ENCODE results near the gene CLINT1. TPM values are rescaled to one million over a fixed set of nuclear protein-coding genes. Genes with fewer than 3 reads are reported as not detected.

Gene CLINT1
- total and polyA plus RNA-seq, 2 of the 4 experiments (the other 2 are of a cell fraction) = 144 to 146 TPM

DNA sequence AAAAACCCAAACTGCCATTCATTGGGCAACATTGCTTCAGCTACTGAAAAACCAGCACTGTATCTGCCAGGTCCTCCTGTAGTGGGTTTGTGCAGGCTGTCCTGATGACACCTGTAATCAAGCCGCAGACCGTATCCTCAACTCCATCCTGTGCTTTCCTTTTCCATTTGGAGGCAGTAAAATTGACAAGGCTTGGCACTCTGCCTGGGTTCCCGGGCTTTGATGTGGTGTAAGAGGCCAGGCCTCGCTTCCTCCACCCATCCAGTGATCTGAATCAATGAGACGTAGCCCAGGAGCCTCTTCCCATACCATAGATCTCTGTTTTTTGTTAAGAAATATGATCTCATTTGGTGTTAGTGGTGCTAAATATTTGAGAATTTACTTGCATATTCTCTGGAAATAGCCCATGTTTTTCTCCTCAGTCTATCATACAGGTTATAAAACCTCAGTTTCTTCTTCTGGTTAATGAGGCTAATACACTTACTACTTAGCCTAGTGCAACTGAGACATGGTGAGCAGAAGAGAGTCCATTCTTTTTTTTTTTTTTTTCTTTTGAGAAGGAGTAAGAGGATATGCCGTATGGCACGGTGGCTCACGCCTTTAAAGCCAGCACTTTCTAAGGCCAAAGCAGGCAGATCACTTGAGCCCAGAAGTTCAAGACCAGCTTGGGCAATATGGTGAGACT, 80.7 kb downstream of the CLINT1 start:
- dilution Hi-C loops (cut with HindIII; ENCODE audit: low sequenced_read_pairs, unreplicated experiment) = no loop called here

More for the DNA sequence above, 80.7 kb downstream of the CLINT1 start:
- H3K9me1 ChIP-seq (ENCODE audit: insufficient read depth, low read length) = no peaks in the 10 kb centered on the region
- no peak overlapping the region for H2AK5ac ChIP-seq (ENCODE audit: low read depth, low read length)
- H3K18ac ChIP-seq (ENCODE audit: low read depth, low read length) = no peak overlapping the region
- no peak overlapping the region for H4K8ac ChIP-seq (ENCODE audit: low read depth in 2 of 2, low read length in 2 of 2)
- H3K79me1 ChIP-seq (ENCODE audit: low read depth in 1 of 2, low read length in 2 of 2) = no peaks in the 10 kb centered on the region
- POLR2A ChIA-PET (ENCODE audit: unreplicated experiment) = no interaction called here
- H3K36me3 ChIP-seq (ENCODE audit: control insufficient read depth, insufficient read depth, low read length) = peaks cover 1% of the 10 kb centered on the region; the same call in 1 of the 2 replicates
- H3K14ac ChIP-seq (replicated peaks; ENCODE audit: low read depth, low read length) = no peak overlapping the region
- H2BK120ac ChIP-seq (ENCODE audit: low read depth, low read length) = no peak overlapping the region
- no peaks in the 10 kb centered on the region for H3K9me3 ChIP-seq (ENCODE audit: control insufficient read depth, insufficient read depth, low read length)
- H2BK5ac ChIP-seq (ENCODE audit: low read depth, low read length, poor library complexity, severe bottlenecking) = no peak overlapping the region
- H2BK20ac ChIP-seq (ENCODE audit: low read depth, low read length) = no peak overlapping the region
- CTCF ChIA-PET = no interaction called here
- BruUV-seq (replicated peaks) = no TSS peak
- H2AFZ ChIP-seq (replicated peaks; ENCODE audit: low read length, poor library complexity) = peak overlapping the region; percentile 16
- TF ChIP-seq CEBPB (IDR thresholded peaks at IDR 0.05; ENCODE audit: low read depth, low read length) = no peak
- TF ChIP-seq MAZ (IDR thresholded peaks at IDR 0.05; ENCODE audit: borderline replicate concordance, low read depth, low read length) = no peak
- TF ChIP-seq POLR2A (IDR thresholded peaks at IDR 0.05; ENCODE audit: low read depth, low read length) = no peak
- TF ChIP-seq, protein P1, sequence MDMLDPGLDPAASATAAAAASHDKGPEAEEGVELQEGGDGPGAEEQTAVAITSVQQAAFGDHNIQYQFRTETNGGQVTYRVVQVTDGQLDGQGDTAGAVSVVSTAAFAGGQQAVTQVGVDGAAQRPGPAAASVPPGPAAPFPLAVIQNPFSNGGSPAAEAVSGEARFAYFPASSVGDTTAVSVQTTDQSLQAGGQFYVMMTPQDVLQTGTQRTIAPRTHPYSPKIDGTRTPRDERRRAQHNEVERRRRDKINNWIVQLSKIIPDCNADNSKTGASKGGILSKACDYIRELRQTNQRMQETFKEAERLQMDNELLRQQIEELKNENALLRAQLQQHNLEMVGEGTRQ (IDR thresholded peaks at IDR 0.05; ENCODE audit: low read depth, low read length) = no peak
- no peak for TF ChIP-seq CHD1 (IDR thresholded peaks at IDR 0.05; ENCODE audit: low read depth, low read length)
- TF ChIP-seq MAFK (IDR thresholded peaks at IDR 0.05; ENCODE audit: low read depth, low read length) = no peak
- no peak for TF ChIP-seq NFE2L2 (IDR thresholded peaks at IDR 0.05; ENCODE audit: low read depth, low read length)
- TF ChIP-seq, protein P2, sequence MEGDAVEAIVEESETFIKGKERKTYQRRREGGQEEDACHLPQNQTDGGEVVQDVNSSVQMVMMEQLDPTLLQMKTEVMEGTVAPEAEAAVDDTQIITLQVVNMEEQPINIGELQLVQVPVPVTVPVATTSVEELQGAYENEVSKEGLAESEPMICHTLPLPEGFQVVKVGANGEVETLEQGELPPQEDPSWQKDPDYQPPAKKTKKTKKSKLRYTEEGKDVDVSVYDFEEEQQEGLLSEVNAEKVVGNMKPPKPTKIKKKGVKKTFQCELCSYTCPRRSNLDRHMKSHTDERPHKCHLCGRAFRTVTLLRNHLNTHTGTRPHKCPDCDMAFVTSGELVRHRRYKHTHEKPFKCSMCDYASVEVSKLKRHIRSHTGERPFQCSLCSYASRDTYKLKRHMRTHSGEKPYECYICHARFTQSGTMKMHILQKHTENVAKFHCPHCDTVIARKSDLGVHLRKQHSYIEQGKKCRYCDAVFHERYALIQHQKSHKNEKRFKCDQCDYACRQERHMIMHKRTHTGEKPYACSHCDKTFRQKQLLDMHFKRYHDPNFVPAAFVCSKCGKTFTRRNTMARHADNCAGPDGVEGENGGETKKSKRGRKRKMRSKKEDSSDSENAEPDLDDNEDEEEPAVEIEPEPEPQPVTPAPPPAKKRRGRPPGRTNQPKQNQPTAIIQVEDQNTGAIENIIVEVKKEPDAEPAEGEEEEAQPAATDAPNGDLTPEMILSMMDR (conservative IDR thresholded peaks at IDR 0.05; ENCODE audit: low read depth, low read length) = no peak
- TF ChIP-seq RFX5 (IDR thresholded peaks at IDR 0.05; ENCODE audit: low read depth, low read length) = no peak
- TF ChIP-seq RAD21 (IDR thresholded peaks at IDR 0.05; ENCODE audit: low read length) = no peak
- TF ChIP-seq, protein P3, sequence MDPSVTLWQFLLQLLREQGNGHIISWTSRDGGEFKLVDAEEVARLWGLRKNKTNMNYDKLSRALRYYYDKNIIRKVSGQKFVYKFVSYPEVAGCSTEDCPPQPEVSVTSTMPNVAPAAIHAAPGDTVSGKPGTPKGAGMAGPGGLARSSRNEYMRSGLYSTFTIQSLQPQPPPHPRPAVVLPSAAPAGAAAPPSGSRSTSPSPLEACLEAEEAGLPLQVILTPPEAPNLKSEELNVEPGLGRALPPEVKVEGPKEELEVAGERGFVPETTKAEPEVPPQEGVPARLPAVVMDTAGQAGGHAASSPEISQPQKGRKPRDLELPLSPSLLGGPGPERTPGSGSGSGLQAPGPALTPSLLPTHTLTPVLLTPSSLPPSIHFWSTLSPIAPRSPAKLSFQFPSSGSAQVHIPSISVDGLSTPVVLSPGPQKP (IDR thresholded peaks at IDR 0.05; ENCODE audit: borderline replicate concordance, low read depth, low read length) = no peak
- TF ChIP-seq RCOR1 (IDR thresholded peaks at IDR 0.05; ENCODE audit: insufficient replicate concordance, low read length) = no peak
- no peak for TF ChIP-seq FOS (IDR thresholded peaks at IDR 0.05; ENCODE audit: low read depth, low read length)
- TF ChIP-seq BHLHE40 (IDR thresholded peaks at IDR 0.05; ENCODE audit: low read depth, low read length) = no peak
- TF ChIP-seq MXI1 (IDR thresholded peaks at IDR 0.05; ENCODE audit: borderline replicate concordance, low read depth, low read length) = no peak
- no peak for TF ChIP-seq SMC3 (IDR thresholded peaks at IDR 0.05; ENCODE audit: low read depth, low read length)
- H3K4me3 ChIP-seq (ENCODE audit: insufficient read depth, low read depth, low read length) = no peak overlapping the region
- WGBS, 2 experiments (ENCODE audit: extremely low coverage in 2 of 2, insufficient read length in 1 of 2) = no CpG with 5 or more reads among the region's 8 CpGs
- H3K27me3 ChIP-seq (ENCODE audit: control insufficient read depth, insufficient read depth, low read length) = no peaks in the 10 kb centered on the region; the same call in 1 of the 2 replicates
- H3K23ac ChIP-seq (ENCODE audit: low read depth, low read length) = no peak overlapping the region
- no peak overlapping the region for H3K9ac ChIP-seq (ENCODE audit: low read depth, low read length)
- H2AK9ac ChIP-seq (replicated peaks; ENCODE audit: low read depth, low read length, poor library complexity) = no peak overlapping the region
- intact Hi-C loops (cut with micrococcal nuclease) (no loop called here), in situ Hi-C loops (cut with MboI; ENCODE audit: low sequenced_read_pairs) (no loop called here)
- no peak overlapping the region for H3K56ac ChIP-seq (ENCODE audit: extremely low read depth, insufficient read depth, low read length)
- ATAC-seq (ENCODE audit: low read depth) (no peak), DNase-seq (peak; percentile 6)
- no peaks in the 10 kb centered on the region for H4K20me1 ChIP-seq (ENCODE audit: insufficient read depth, low read length)
- no peak overlapping the region for H2BK15ac ChIP-seq (ENCODE audit: low read depth, low read length)
- no peaks in the 10 kb centered on the region for H3K4me1 ChIP-seq (ENCODE audit: control insufficient read depth, insufficient read depth, low read length)
- H3K4me2 ChIP-seq (ENCODE audit: low read depth, low read length) = no peak overlapping the region
- no peak overlapping the region for H4K91ac ChIP-seq (ENCODE audit: insufficient read depth, low read depth, low read length)
- no peak overlapping the region for H4K5ac ChIP-seq (ENCODE audit: low read depth, low read length)
- no peak overlapping the region for H3K27ac ChIP-seq (ENCODE audit: insufficient read depth, low read length)
- no peak overlapping the region for H3K4ac ChIP-seq (ENCODE audit: low read depth, low read length)

Measured in IMR-90 (cell line).